CD8-positive, alpha-beta memory T cell (primary cell): ENCODE data around the gene SIAH1. TPM values are rescaled to one million over a fixed set of nuclear protein-coding genes. Genes with fewer than 3 reads are reported as not detected.

ENCODE experiments used
- CTCF ChIA-PET: fragments of 350-600 bp; sonication (Branson Sonifier 250); formaldehyde crosslinking; loops from one replicate; lab custom pipeline; 2021; ENCODE audit warnings: antibody characterized with exemption; lab: Charles Lee
- POLR2A ChIA-PET: fragments of 350-600 bp; sonication (Branson Sonifier 250); formaldehyde crosslinking; loops from one replicate; lab custom pipeline; 2021; ENCODE audit warnings: antibody characterized with exemption; lab: Charles Lee
- DNase-seq, 5 donors: peaks; one replicate each; pipeline versions ENCODE4 v3.0.0 to v3.0.0-alpha.2; 2020 to 2022; ENCODE audit warnings: mixed read lengths in 1 of 5
- H3K27ac ChIP-seq: one replicate; pipeline ENCODE4 v1.7.0; 2013; ENCODE audit warnings: low read depth, mild to moderate bottlenecking, low read length, moderate library complexity
- H3K27me3 ChIP-seq: 2 replicates; pipeline ENCODE4 v1.7.0; 2013; ENCODE audit warnings: low read length, mild to moderate bottlenecking; ENCODE audit not compliant: insufficient read depth, poor library complexity, severe bottlenecking
- H3K36me3 ChIP-seq: 2 replicates; pipeline ENCODE4 v1.7.0; 2013; ENCODE audit warnings: mild to moderate bottlenecking, low read length, moderate library complexity; ENCODE audit not compliant: insufficient read depth
- H3K4me1 ChIP-seq: 2 replicates; pipeline ENCODE4 v1.7.0; 2013; ENCODE audit warnings: mild to moderate bottlenecking, low read length, moderate library complexity; ENCODE audit not compliant: insufficient read depth
- H3K4me3 ChIP-seq: 2 replicates; pipeline ENCODE4 v1.7.0; 2013; ENCODE audit warnings: mild to moderate bottlenecking, low read length
- H3K9me3 ChIP-seq: 2 replicates; pipeline ENCODE4 v1.7.0; 2013; ENCODE audit warnings: mild to moderate bottlenecking, low read length
- H3K27ac Mint-ChIP-seq, 8 donors: one replicate each; pipeline ENCODE4 v1.8.0; 2020 to 2021; ENCODE audit warnings: mixed read lengths in 8 of 8, mild to moderate bottlenecking in 6 of 8, inconsistent platforms in 3 of 8, moderate library complexity in 3 of 8
- H3K27me3 Mint-ChIP-seq, 2 donors: one replicate each; pipeline ENCODE4 v1.8.0; 2020 to 2021; ENCODE audit warnings: mixed read lengths in 2 of 2, mild to moderate bottlenecking in 1 of 2, moderate library complexity in 1 of 2
- H3K36me3 Mint-ChIP-seq, 3 donors: one replicate each; pipeline ENCODE4 v1.8.0; 2020 to 2021; ENCODE audit warnings: mixed read lengths in 3 of 3, inconsistent platforms in 1 of 3, mild to moderate bottlenecking in 1 of 3
- H3K4me1 Mint-ChIP-seq, 3 donors: one replicate each; pipeline ENCODE4 v1.8.0; 2020 to 2021; ENCODE audit warnings: mixed read lengths in 3 of 3, inconsistent platforms in 1 of 3, mild to moderate bottlenecking in 1 of 3
- H3K4me3 Mint-ChIP-seq, 7 donors: one replicate each; pipeline ENCODE4 v1.8.0; 2020 to 2021; ENCODE audit warnings: mixed read lengths in 7 of 7, mild to moderate bottlenecking in 6 of 7, moderate library complexity in 4 of 7, inconsistent platforms in 2 of 7
- H3K9me3 Mint-ChIP-seq, 5 donors: one replicate each; pipeline ENCODE4 v1.8.0; 2020 to 2022; ENCODE audit warnings: mixed read lengths in 5 of 5, mild to moderate bottlenecking in 3 of 5, moderate library complexity in 2 of 5, inconsistent platforms in 1 of 5
- polyA plus RNA-seq: library from polyadenylated mRNA; unstranded; fragments of 300-500 nt; fragmentation: Illumina TruSeq; gene quantifications from one replicate; pipeline ENCODE4 v1.2.3, GENCODE V29; 2021
- total RNA-seq, 2 experiments: library from RNA; stranded (reverse); gene quantifications; one replicate each; pipeline ENCODE4 v1.2.3, GENCODE V29; 2021

SIAH1 gene
- total and polyA plus RNA-seq, 3 experiments from 2014 or later = 10.7 to 13.3 (median 11.6) TPM

GRCh38 chr16:48367441-48368049 lies 17.7 kb downstream of the SIAH1 start:
- Histone ChIP-seq H3K9me3 (no peaks in the 10 kb centered on the region), H3K27me3 (no peaks in the 10 kb centered on the region), H3K4me1 (peaks cover 22% of the 10 kb centered on the region), H3K27ac (peak overlapping the region; percentile 90), H3K4me3 (no peak overlapping the region), H3K36me3 (no peaks in the 10 kb centered on the region)
- H3K36me3 Mint-ChIP-seq = peaks cover 0 to 5% (median 0%) of the 10 kb centered on the region in 3 donors
- H3K27ac Mint-ChIP-seq = peak overlapping the region in 1 of 8 donors; percentile 50
- H3K4me1 Mint-ChIP-seq = peaks cover 24 to 48% (median 45%) of the 10 kb centered on the region in 3 donors
- H3K9me3 Mint-ChIP-seq = no peaks in the 10 kb centered on the region
- ChIA-PET POLR2A (interaction anchor here (0.7 to 2.7 kb wide), 2 partner anchors 17 to 241 kb away, joined by 3 to 29 read pairs; partner anchors contain the start of gene SIAH1), CTCF (interaction anchor here (3.0 kb wide), 1 partner anchor 256 kb away, joined by 16 read pairs; no protein-coding TSS in a partner anchor)
- H3K27me3 Mint-ChIP-seq = no peaks in the 10 kb centered on the region
- no peak for DNase-seq
- H3K4me3 Mint-ChIP-seq = peak overlapping the region in 1 of 7 donors; percentile 34

GRCh38 chr16:48366165-48367093 lies 18.8 kb downstream of the SIAH1 start:
- H3K4me3 Mint-ChIP-seq = peak overlapping the region; percentile 85 to 96 (median 89)
- Histone ChIP-seq H3K9me3 (no peaks in the 10 kb centered on the region), H3K27ac (peak overlapping the region; percentile 90), H3K4me1 (peaks cover 22% of the 10 kb centered on the region), H3K36me3 (no peaks in the 10 kb centered on the region), H3K27me3 (no peaks in the 10 kb centered on the region), H3K4me3 (peak overlapping the region; percentile 69)
- ChIA-PET POLR2A (interaction anchor here (0.7 to 2.7 kb wide), 7 partner anchors 18 to 257 kb away, joined by 3 to 29 read pairs (median 5); partner anchors contain the start of genes LONP2, N4BP1 and SIAH1), CTCF (interaction anchor here (1.0 to 3.5 kb wide), 5 partner anchors 12 to 264 kb away, joined by 3 to 25 read pairs (median 7); partner anchors contain the start of gene N4BP1)
- H3K9me3 Mint-ChIP-seq = no peaks in the 10 kb centered on the region
- peak overlapping the region; percentile 40 to 95 (median 92) for H3K27ac Mint-ChIP-seq
- H3K27me3 Mint-ChIP-seq = no peaks in the 10 kb centered on the region
- H3K4me1 Mint-ChIP-seq = peaks cover 24 to 43% (median 42%) of the 10 kb centered on the region in 3 donors
- H3K36me3 Mint-ChIP-seq = peaks cover 0 to 14% (median 0%) of the 10 kb centered on the region in 3 donors
- DNase-seq = peak; percentile 9 to 74 (median 49)

DNA sequence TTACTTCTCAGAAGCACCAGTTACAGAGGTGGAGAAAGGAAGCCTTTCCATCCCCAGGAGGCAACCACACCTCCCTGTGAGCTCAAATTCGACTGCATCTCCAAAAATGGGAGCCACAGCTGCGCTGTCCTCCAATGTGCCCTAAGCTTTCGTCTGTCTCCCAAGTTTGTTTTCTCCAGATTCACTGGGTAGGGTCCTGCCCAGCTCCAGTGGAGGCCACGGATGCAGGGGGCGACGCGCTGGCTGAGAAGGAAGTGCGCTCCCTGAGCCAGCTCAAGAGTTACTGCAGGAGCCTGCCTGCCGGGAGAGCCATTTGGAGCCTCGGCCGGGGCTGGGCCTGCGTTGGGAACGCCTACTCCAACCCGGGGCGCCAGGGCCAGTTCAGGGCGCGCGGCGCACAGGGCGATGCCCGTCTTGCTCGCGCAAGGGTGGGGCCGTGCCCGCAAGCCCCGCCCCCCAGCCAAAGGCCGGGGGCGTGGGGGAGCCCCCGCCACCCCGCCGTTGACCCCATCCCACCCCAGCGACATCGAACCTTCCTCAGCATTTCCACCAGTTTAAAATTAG lies 19.5 kb downstream of the SIAH1 start:
- no peaks in the 10 kb centered on the region for H3K9me3 ChIP-seq
- H3K4me1 ChIP-seq = peaks cover 22% of the 10 kb centered on the region
- ChIA-PET POLR2A (interaction anchor here (0.7 to 2.7 kb wide), 5 partner anchors 19 to 258 kb away, joined by 3 to 29 read pairs (median 6); partner anchors contain the start of genes N4BP1 and SIAH1), CTCF (interaction anchor here (1.0 to 5.9 kb wide), 6 partner anchors 11 to 265 kb away, joined by 3 to 25 read pairs (median 12); partner anchors contain the start of gene N4BP1)
- H3K27me3 ChIP-seq = no peaks in the 10 kb centered on the region
- peaks cover 24 to 42% (median 40%) of the 10 kb centered on the region in 3 donors for H3K4me1 Mint-ChIP-seq
- H3K9me3 Mint-ChIP-seq = no peaks in the 10 kb centered on the region
- no peaks in the 10 kb centered on the region for H3K27me3 Mint-ChIP-seq
- H3K4me3 Mint-ChIP-seq = peak overlapping the region; percentile 85 to 96 (median 89)
- peak overlapping the region; percentile 90 for H3K27ac ChIP-seq
- peaks cover 0 to 16% (median 0%) of the 10 kb centered on the region in 3 donors for H3K36me3 Mint-ChIP-seq
- H3K36me3 ChIP-seq = no peaks in the 10 kb centered on the region
- peak overlapping the region; percentile 69 for H3K4me3 ChIP-seq
- DNase-seq = peak; percentile 59 to 81 (median 72)
- H3K27ac Mint-ChIP-seq = peak overlapping the region; percentile 41 to 95 (median 82)

DNA sequence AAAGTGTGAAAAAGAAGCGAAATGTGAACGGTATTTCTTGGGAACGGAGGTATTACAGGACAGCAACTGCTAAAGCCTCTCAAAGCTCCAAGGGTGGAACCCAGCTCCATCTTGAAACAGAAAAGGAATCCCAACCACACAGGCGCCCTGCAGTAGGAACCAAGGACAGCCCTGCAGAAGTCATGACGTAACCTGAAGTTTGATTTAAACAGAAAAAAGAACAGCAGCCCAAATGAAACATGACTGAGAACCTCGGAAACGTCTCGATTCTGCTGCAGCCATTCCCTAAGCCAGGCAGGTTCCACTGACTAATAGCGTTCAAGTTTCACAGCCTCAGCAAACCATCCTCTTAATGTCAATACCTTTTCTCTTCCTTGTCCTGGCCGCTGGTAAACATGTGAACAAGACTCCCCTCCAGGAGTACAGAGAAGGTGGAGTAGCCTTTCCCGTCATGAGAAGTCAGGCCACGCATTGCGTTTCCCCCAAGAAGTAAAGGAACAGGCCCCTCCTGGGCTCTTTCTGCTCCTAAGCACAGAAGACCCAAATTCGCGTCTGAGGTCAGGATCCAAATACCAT lies 20.1 kb downstream of the SIAH1 start:
- Mint-ChIP-seq H3K4me1 (peaks cover 24 to 42% (median 40%) of the 10 kb centered on the region in 3 donors), H3K36me3 (peaks cover 0 to 16% (median 0%) of the 10 kb centered on the region in 3 donors), H3K27me3 (no peaks in the 10 kb centered on the region), H3K27ac (peak overlapping the region in 4 of 8 donors; percentile 37 to 79 (median 60)), H3K9me3 (no peaks in the 10 kb centered on the region), H3K4me3 (peak overlapping the region; percentile 85 to 96 (median 89))
- peak overlapping the region; percentile 90 for H3K27ac ChIP-seq
- DNase-seq = no peak
- no peaks in the 10 kb centered on the region for H3K27me3 ChIP-seq
- CTCF ChIA-PET = interaction anchor here (1.2 to 5.9 kb wide), 4 partner anchors 11 to 265 kb away, joined by 4 to 25 read pairs (median 14); no protein-coding TSS in a partner anchor
- H3K4me1 ChIP-seq = peaks cover 22% of the 10 kb centered on the region
- H3K9me3 ChIP-seq = no peaks in the 10 kb centered on the region
- H3K4me3 ChIP-seq = peak overlapping the region; percentile 69
- H3K36me3 ChIP-seq = no peaks in the 10 kb centered on the region
- POLR2A ChIA-PET = interaction anchor here (1.8 to 2.7 kb wide), 2 partner anchors 20 to 244 kb away, joined by 11 to 29 read pairs; partner anchors contain the start of genes N4BP1 and SIAH1

DNA sequence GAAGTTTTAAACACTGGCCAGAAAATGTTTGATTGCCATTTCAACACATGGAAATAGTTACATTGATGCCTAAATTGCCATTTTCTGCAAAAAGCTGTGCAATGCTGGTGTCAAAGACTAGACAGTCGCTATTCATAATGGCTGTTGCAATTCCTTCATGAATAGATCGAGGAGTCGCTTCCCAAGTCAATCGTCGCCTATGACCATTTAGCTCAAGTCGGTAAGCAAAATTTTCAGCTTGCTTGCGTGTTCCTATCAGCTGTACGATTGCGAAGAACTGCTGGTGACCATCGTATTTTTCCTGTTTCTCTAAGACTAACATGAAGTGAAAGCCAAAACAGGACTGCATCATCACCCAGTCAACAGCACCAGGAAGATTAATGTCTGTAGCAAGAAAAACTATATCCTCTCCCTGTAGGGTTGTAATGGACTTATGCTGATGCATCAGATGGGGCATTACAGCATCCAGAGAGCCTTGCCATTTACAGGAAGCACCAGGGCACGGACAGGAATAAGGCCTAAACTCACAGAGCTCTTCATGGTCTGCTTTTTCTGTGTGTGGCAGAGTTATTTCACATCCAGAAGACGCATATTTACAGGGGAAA lies 23.6 kb downstream of the SIAH1 start:
- H3K27ac Mint-ChIP-seq = peak overlapping the region in 1 of 8 donors; percentile 31
- H3K27me3 Mint-ChIP-seq = no peaks in the 10 kb centered on the region
- Histone ChIP-seq H3K27ac (no peak overlapping the region), H3K4me1 (peaks cover 8% of the 10 kb centered on the region), H3K9me3 (no peaks in the 10 kb centered on the region), H3K36me3 (no peaks in the 10 kb centered on the region), H3K4me3 (no peak overlapping the region), H3K27me3 (no peaks in the 10 kb centered on the region)
- peaks cover 19 to 26% (median 25%) of the 10 kb centered on the region in 3 donors for H3K4me1 Mint-ChIP-seq
- peaks cover 0 to 27% (median 0%) of the 10 kb centered on the region in 3 donors for H3K36me3 Mint-ChIP-seq
- H3K4me3 Mint-ChIP-seq = peak overlapping the region in 1 of 7 donors; percentile 13
- DNase-seq = no peak
- POLR2A ChIA-PET = no interaction called here
- H3K9me3 Mint-ChIP-seq = no peaks in the 10 kb centered on the region
- CTCF ChIA-PET = interaction anchor here (2.5 to 5.9 kb wide), 2 partner anchors 262 to 268 kb away, joined by 10 to 22 read pairs; no protein-coding TSS in a partner anchor

DNA sequence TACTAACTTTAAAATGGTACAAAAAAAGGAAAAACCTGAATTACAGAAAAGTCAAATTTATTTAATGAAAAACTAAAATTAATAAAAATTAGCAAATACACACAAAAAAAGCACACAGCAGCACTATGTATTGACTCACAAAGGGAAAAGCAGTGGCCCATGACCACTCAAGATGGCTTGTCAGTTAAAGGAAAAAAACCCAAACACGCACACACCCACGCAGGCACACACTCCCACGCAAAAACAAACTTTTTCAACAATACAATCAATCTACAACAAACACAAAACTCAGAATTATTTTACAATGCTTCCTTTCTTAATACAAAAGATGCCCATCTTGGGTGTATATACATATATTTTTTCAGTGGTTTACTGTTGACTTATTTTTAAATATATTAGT lies 24.2 kb downstream of the SIAH1 start:
- no peaks in the 10 kb centered on the region for H3K27me3 Mint-ChIP-seq
- CTCF ChIA-PET = interaction anchor here (2.5 to 5.9 kb wide), 2 partner anchors 262 to 269 kb away, joined by 10 to 22 read pairs; no protein-coding TSS in a partner anchor
- Histone ChIP-seq H3K4me1 (peaks cover 5% of the 10 kb centered on the region), H3K27ac (no peak overlapping the region), H3K4me3 (no peak overlapping the region), H3K36me3 (no peaks in the 10 kb centered on the region), H3K9me3 (no peaks in the 10 kb centered on the region), H3K27me3 (no peaks in the 10 kb centered on the region)
- no peaks in the 10 kb centered on the region for H3K9me3 Mint-ChIP-seq
- H3K4me3 Mint-ChIP-seq = no peak overlapping the region
- H3K4me1 Mint-ChIP-seq = peaks cover 13 to 24% (median 19%) of the 10 kb centered on the region in 3 donors
- peaks cover 0 to 27% (median 0%) of the 10 kb centered on the region in 3 donors for H3K36me3 Mint-ChIP-seq
- POLR2A ChIA-PET = no interaction called here
- H3K27ac Mint-ChIP-seq = no peak overlapping the region
- no peak for DNase-seq
